G401 (cell line): Measurements from ENCODE around the gene OR4D9. TPM values are rescaled to one million over a fixed set of nuclear protein-coding genes. Genes with fewer than 3 reads are reported as not detected.
A peak's percentile ranks its signal among the peaks of the same experiment; 100 is the strongest.
"Not testable (repeated sequence)": the region's sequence is repeated elsewhere in the genome, so short reads cannot be mapped to it uniquely, and the experiment has no call there.

ENCODE experiments used
- DNase-seq: peaks from one replicate; pipeline ENCODE4 v3.0.0-alpha.2; 2015; ENCODE audit warnings: low spot score
- in situ Hi-C: cut with HindIII; loops from 2 replicates; pipeline ENCODE4 v1.10.0; 2016; ENCODE audit warnings: low sequenced_read_pairs, mixed read lengths
- total RNA-seq: library from RNA; depleted of rRNA; stranded (reverse); fragments of >200 nt; shearing (Covaris generic); gene quantifications from 2 replicates; pipeline ENCODE4 v1.2.3, GENCODE V29; 2014

OR4D9 gene
- total RNA-seq, 1 experiment from 2014 or later, result not detected

DNA sequence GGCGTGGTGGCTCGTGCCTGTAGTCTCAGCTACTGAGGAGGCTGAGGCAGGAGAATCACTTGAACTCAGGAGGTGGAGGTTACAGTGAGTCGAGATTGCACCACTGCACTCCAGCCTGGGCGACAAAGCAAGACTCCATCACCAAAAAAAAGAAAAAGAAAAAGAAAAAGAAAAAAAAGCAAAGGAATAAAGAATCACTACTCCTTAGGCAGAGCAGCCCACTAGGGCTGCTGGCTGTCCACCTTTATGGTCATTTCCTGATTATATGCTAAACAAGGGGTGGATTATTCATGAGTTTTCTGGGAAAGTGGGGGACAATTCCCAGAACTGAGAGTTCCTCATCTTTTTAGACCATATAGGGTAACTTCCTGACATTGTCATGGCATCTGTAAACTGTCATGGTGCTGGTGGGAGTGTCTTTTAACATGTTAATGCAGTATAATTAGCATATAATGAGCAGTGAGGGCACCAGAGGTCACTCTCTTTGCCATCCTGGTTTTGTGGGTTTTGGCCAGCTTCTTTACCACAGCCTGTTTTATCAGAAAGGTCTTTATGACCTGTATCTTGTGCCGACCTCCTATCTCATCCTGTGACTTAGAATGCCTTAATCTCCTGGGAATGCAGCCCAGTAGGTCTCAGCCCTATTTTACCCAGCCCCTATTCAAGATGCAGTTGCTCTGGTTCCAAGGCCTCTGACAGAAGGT is 36.4 kb downstream of the OR4D9 start:
- in situ Hi-C loops, DNase-seq: not testable (repeated sequence)

DNA sequence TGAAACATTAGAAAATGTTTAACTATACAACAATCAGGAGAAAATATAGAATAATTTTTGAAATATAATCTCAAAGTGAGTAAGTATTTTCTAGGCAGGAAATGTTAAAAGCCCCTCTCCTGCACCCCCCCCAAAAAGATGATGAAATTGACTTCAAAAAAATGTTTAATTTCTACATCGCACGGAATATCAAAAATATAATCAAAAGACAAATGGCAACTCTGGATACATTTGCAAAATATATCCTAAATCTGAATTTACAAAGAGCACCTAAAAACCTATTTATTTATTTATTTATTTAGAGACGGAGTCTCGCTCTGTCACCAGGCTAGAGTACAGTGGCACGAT is 36.9 kb downstream of the OR4D9 start:
- no peak for DNase-seq
- in situ Hi-C loops, result no loop called here

DNA sequence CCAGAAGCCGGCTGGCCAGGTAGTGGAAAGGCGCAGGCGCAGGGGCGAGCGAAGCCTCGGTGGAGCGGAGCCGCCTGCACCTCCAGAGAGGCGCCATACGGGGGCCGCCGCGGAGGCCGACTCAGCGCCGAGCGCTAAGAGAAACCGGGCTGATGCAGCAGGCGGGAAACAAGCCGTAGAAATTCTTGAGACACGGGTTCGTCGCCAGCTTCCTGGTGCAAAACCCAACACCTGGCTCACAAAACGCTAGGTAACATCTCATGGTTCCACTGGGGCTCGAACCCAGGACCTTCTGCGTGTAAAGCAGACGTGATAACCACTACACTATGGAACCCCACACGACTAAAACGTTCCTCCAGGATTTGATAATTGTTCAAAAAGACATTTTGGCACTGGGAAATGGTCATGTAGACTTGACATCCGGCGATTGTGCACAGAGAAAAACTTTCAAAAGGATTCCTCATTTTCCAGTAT is 39.1 kb downstream of the OR4D9 start:
- peak; percentile 92 for DNase-seq
- in situ Hi-C loops, result no loop called here

DNA sequence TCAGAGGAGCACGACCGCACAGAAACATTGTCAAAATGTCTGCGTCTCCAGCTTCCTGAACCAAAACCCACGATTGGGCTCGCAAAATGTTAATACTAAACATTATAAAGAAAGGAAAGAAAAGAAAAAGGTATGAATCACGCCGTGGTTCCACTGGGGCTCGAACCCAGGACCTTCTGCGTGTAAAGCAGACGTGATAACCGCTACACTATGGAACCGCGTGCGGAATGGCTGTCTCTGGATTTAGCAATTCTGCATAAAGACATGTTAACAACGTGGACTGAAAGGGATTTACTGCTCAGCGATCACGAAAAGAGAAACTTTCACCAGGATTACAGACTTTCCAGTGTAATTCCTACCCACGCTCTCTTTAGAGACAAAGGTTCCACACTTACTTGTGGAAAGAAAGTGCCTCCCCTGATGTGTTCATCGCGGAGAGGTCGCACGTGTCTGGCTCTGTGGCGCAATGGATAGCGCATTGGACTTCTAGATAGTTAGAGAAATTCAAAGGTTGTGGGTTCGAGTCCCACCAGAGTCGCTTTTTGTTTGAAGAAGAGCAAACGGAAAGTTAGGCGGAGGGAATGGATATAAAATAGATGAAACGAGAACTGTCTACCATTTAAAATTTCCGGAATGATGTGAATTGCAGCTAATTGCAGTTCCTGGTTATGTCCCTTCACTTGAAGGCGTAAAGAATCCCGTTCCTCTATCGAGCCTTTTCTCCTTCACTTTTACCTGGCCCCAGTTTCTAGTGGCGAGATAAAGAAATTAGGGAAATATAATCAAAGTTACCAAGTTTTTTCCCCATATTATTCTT is 39.7 kb downstream of the OR4D9 start:
- DNase-seq, result peak; percentile 85
- in situ Hi-C loops, result no loop called here

DNA sequence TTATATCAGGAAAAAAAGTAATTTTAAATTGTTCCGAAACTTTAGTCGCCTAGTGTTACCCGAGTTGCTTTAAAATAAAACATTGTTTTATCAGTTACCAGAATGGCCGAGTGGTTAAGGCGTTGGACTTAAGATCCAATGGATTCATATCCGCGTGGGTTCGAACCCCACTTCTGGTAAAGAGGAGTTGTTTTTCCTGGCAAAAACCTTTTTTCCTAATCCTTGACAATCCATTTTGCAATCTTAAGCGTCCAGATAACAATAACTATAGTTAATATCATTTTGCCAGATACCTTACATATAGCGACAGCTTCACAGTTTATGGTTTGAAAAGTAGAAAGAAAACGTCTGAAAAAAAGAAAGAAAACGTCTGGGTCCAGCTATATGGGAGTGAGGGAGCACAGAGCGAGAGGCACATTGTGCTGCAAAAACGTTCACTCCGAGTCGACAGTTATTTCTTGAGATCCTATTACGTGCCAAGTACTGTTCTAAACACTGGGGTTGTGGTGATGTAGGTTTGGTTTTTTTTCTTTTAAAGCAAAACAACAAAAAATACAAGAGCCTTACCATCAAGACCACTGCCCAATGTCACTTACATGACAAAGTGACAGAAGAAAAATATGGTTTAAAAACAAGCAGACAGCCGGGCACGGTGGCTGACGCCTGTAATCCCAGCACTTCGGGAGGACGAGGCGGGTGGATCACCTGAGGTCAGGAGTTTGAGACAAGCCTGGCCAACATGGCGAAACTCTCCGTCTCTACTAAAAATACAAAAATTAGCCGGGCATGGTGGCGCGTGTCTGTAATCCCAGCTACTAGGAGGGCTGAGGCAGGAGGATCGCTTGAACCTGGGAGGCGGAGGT is 40.6 kb downstream of the OR4D9 start:
- in situ Hi-C loops, result no loop called here
- DNase-seq, result peak; percentile 72

DNA sequence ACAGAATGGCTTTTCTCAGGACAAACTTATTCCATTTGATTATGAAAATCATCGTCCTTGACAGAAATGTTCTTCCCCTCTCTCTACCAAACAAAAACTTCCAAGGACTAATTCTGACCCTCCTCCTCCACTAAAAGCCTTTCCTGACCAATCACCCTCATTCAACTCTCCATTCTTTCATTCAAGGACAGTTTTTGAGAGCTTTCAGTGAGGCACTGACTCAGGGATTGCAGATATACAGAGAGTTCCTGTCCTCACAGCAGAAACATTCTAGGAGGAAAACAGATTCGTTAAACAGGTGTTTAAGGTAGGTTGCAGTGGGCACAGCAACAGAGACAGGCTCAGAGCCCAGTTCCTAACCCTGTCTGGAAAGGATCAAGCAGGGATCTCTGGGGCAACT is 41.5 kb downstream of the OR4D9 start:
- no peak for DNase-seq
- in situ Hi-C loops, result no loop called here

DNA sequence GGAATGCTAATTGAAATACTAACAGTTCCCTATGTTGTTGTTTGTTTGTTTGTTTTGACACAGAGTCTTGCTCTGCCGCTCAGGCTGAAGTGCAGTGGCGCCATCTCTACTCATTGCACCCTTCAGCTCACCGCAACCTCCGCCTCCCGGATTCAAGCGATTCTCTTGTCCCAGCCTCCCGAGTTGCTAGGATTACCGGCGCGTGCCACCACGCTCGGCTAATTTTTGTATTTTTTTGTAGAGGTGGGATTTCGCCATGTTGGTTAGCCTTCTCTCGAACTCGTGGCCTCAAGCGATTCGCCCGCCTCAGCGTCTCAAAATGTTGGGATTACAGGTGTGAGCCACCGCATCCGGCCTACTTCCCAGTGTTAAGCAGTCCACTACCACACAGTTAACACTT is 42.0 kb downstream of the OR4D9 start:
- no peak for DNase-seq
- in situ Hi-C loops, result no loop called here

DNA sequence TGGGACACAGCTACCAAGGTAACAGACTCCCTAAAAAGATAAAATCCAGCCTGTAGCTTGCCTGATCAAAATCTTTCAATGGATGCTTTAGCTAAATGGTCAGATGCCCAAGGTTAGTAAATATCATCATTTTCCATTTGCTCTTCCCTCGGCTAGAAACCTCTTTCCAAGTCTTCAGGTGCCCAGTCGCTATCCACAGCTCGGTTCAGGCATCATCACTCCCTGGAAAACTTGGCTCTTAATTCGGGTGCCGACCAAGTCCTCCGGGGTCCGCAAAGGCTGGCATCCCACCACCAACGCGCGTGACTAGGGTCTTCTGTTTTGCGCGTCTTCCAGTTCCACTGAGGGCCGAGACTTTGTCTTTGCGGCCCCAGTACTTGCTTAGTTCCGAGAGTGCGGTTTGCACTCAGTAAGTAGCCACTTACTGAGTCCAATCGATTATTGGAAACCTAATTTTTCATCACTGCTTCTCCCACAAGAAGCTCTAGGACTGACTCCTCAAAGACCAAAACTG is 44.3 kb downstream of the OR4D9 start:
- DNase-seq, result no peak

DNA sequence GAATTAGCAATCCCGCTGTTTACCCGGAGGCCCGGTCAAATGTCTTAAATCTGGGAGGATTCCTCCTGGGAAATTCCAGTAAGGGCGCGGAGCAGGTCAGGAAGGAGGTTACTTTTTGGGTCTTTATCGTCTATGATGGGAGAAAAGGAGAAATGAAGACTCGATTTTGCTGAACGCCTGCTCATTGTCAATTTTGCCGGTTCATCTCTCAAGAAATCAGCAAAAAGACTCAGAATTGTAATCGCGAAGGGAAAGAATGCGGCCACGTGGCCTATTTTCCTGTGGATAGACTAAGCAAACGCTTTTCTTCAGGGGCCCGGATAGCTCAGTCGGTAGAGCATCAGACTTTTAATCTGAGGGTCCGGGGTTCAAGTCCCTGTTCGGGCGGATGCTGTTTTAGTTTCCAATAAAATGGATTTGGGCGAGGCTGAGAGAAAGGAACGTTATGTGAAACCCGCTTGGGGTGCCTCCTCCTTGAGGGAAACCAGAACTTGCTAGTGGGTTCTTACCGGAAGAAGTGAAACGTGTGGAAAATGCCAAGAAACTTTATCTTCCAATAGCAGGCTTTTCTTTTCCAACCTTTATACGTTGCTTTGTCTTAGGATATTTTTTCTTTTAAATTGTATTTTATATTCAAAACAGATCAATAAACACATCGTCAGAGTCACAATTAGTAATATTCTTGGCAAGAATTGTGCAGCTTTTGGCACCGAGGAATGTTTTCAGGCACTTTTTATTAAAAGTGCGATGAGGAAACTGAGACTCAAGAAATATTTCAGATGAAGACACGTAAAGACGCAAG is 45.0 kb downstream of the OR4D9 start:
- in situ Hi-C loops, result no loop called here
- peak; percentile 85 for DNase-seq

More for the DNA sequence above, 44.3 kb downstream of the OR4D9 start:
- in situ Hi-C loops, result no loop called here

DNA sequence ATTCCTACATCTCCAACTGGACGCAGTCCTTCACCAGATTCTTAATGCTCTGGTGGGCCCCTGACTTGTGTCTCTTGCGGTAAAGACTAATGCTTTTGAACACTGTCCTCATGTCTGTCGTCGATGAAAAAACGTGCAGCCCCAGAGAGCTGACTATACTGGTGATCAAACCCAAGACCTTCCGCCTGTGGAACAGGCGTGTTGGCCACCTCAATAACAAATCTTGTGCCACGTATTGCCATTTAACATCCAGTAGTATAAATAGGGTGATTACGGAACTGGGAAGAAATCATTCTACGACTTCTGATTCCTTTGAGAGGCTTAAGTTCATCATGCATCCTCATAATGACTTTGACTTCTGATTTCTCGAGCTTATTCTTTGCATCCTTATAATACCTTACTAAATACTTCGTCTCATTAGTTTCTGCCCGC is 45.6 kb downstream of the OR4D9 start:
- DNase-seq, result no peak
- in situ Hi-C loops, result no loop called here

DNA sequence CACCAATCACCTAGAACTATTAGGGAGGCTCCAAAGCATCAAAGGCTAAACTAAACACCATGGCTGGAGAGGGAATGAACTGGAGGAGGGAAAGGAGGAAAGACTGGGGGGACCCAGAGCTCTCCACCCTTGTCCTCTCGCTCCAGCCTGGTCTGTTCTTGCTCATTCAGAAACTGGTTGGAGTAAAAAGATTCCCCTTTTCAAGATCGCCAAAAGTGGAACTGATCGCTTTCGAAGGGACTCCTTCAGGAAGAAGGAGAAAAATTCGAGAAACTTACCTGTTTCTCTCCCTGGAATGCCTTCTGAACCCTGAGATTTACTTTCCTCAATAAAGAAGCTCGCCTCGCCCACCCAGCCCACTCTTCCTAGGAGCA is 46.9 kb downstream of the OR4D9 start:
- DNase-seq, result no peak
- in situ Hi-C loops, result no loop called here

DNA sequence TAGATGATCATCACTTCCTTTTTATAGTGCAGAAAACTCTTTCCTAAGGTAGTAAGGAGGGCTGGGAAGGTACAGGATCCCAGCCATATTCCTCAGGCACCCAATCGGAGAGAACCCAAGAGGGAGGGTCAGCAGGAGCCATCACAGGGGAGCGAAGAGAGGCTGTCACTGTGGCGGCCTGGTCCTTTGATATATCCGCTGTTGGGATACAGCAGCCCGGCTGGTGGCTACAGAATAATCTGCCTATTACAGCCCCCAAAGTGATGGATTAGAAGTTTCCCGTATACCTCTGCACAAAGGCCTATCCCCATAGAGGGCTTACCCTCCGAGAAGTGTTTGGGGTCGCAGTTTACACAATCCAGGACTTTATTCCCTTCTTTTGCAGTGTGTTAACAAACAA is 48.5 kb downstream of the OR4D9 start:
- in situ Hi-C loops, result no loop called here
- DNase-seq, result no peak

DNA sequence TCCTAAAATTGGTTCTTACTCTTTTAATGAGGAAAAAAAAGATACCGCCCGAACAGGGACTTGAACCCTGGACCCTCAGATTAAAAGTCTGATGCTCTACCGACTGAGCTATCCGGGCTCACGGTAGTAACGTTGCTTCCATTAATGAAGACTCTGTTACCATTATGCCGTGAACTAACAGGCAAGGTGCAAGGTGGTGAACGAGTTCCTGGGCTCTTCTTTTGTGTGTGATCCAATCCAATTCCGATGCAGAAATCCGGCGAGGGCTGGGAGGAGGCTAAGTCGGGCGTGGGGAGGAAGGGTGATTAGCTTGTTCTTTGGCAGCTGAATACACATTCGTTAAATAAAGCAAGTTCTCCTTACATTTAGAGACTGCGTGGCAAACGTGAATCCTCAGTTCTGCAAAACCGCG is 49.0 kb downstream of the OR4D9 start:
- in situ Hi-C loops, result no loop called here
- DNase-seq, result peak; percentile 91

DNA sequence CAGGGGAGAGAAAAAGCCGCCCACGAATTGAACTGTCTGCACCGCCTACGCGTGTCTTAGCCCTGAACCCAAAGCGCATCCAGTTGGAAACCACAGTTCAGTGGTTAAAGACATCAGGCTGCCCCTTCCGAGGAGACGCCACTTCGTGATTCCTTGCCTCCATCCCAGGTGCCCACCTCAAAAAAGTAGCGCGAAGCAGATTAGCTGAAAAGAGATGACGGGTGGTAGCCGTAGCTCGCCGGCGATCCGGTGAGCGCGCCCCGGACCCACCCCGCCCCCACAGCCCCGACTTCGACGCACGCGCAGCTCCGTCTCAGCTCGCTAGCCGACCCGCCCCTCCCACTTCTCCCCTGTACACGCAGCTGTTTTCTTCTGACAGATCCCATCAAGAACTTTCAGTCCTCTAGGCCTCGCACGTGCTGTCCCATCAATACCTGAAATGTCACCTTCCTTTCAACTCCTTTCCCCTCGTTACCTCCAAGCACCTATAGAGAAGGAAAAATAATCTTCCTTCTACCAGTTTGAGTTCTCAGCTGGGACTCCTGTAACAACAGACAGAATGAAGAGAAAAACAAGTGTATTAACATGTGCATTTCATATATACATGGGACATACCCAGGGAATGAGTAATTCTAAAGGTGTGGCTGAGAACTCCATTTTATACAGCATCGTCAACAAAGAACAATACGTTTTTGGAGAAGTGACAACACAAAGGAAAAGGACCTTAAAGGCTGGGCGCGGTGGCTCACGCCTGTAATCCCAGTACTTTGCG is 49.5 kb downstream of the OR4D9 start:
- DNase-seq, result peak; percentile 84
- in situ Hi-C loops, result no loop called here

DNA sequence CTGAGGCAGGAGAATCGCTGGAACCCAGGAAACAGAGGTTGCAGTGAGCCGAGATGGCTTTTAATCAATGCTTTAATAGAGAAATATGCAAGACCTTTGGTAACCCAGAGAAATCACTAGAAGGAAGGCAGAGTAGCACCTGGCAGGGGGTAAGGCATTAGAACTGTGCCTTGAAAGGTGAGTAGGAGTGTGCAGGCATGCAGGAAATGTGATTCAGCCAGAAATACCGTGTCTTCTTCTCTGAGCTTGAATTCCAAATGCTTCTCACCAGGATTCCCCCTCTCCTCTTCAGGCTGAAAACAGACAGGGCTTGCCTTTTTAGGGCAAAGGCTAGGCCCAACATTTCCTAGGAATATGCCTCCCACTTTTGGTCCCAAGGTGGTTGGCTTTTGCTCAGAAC is 51.0 kb downstream of the OR4D9 start:
- DNase-seq, result no peak
- in situ Hi-C loops, result no loop called here
